Panc1 (cell line): ENCODE data around the gene TRABD2B. TPM values are rescaled to one million over a fixed set of nuclear protein-coding genes. Genes with fewer than 3 reads are reported as not detected.

Experiments used
- ATAC-seq: fragments of 200-7000 bp; cut with Tn5 transposase; 2 replicates; pipeline ENCODE4 v1.9.1; 2020; ENCODE audit warnings: mild to moderate bottlenecking, moderate library complexity
- BruUV-seq: library from RNA; stranded (reverse); fragments of 400-500 nt; replicated peaks from 2 replicates; lab custom pipeline; 2021; lab: Mats Ljungman, UMichigan
- CTCF ChIA-PET: fragments of 300-600 bp; sonication (Branson Sonifier 250); formaldehyde crosslinking; loops from one replicate; lab custom pipeline; 2022; ENCODE audit warnings: antibody characterized with exemption; lab: Charles Lee
- POLR2A ChIA-PET: fragments of 300-600 bp; sonication (Branson Sonifier 250); formaldehyde crosslinking; loops from one replicate; lab custom pipeline; 2022; ENCODE audit warnings: antibody characterized with exemption; lab: Charles Lee
- DNase-seq: peaks from one replicate; pipeline ENCODE4 v3.0.0-alpha.2; 2010; ENCODE audit warnings: low read depth, low spot score
- H3K27ac ChIP-seq: 2 replicates; pipeline ENCODE4 v1.5.1; 2011; ENCODE audit warnings: mild to moderate bottlenecking, low read length, inconsistent platforms
- H3K27me3 ChIP-seq: fragments of 200-500 bp; sonication (Bioruptor generic); 2 replicates; pipeline ENCODE4 v1.6.0; 2014; ENCODE audit warnings: low read length, inconsistent platforms; ENCODE audit not compliant: control insufficient read depth, insufficient read depth
- H3K36me3 ChIP-seq: fragments of 200-500 bp; sonication (Bioruptor generic); 2 replicates; pipeline ENCODE4 v1.5.1; 2014; ENCODE audit warnings: inconsistent platforms, mild to moderate bottlenecking, low read length, moderate library complexity; ENCODE audit not compliant: control insufficient read depth, insufficient read depth
- H3K4me1 ChIP-seq: 2 replicates; pipeline ENCODE4 v1.5.1; 2011; ENCODE audit warnings: inconsistent platforms, mild to moderate bottlenecking, low read length, moderate library complexity; ENCODE audit not compliant: control insufficient read depth, insufficient read depth
- H3K4me3 ChIP-seq, 2 experiments: 2 replicates each; pipeline ENCODE4 v1.5.1; 2011 to 2012; ENCODE audit warnings: low read depth in 2 of 2, low read length in 2 of 2, mild to moderate bottlenecking in 2 of 2, inconsistent platforms in 1 of 2, moderate library complexity in 1 of 2
- H3K9me3 ChIP-seq: fragments of 200-500 bp; sonication (Bioruptor generic); 2 replicates; pipeline ENCODE4 v1.5.1; 2014; ENCODE audit warnings: low read depth, mild to moderate bottlenecking, inconsistent platforms, low read length, moderate library complexity; ENCODE audit not compliant: control insufficient read depth, insufficient read depth
- POLR2AphosphoS5 ChIP-seq: IDR thresholded peaks from 2 replicates; pipeline ENCODE4 v1.6.1; 2012; ENCODE audit warnings: mild to moderate bottlenecking, low read depth, low read length, moderate library complexity
- REST ChIP-seq, 2 experiments: IDR thresholded peaks; 2 replicates each; pipeline ENCODE4 v1.6.1; 2011 to 2012; ENCODE audit warnings: low read depth in 2 of 2, control low read depth in 1 of 2, low read length in 1 of 2, mild to moderate bottlenecking in 1 of 2, moderate library complexity in 1 of 2; ENCODE audit not compliant: insufficient read depth in 1 of 2
- SIN3A ChIP-seq: IDR thresholded peaks from 2 replicates; pipeline ENCODE4 v1.6.1; 2012; ENCODE audit warnings: low read depth, mild to moderate bottlenecking, low read length, moderate library complexity, borderline replicate concordance; ENCODE audit not compliant: insufficient read depth
- TCF7L2 ChIP-seq: IDR thresholded peaks from 2 replicates; pipeline ENCODE4 v1.6.1; 2011; ENCODE audit warnings: mild to moderate bottlenecking, low read depth, low read length, inconsistent platforms
- in situ Hi-C: cut with HindIII; loops from 2 replicates; pipeline ENCODE4 v1.10.0; 2016; ENCODE audit warnings: low sequenced_read_pairs, low pct_unique_long_range_greater_than_20kb
- intact Hi-C: fragments of 100-400 bp; cut with micrococcal nuclease; formaldehyde crosslinking; loops from one replicate; pipeline ENCODE4 v1.10.0; 2022; ENCODE audit not compliant: unreplicated experiment
- total RNA-seq: library from RNA; stranded (reverse); gene quantifications from one replicate; pipeline ENCODE4 v1.2.1, GENCODE V29; 2021; ENCODE audit not compliant: unreplicated experiment
- TF ChIP-seq, protein P1 (sequence below): fragments of 450-650 bp; IDR thresholded peaks from 2 replicates; pipeline ENCODE4 v1.5.1; 2017; ENCODE audit warnings: mild to moderate bottlenecking

Gene TRABD2B
- total RNA-seq, 1 experiment from 2014 or later, result not detected

DNA sequence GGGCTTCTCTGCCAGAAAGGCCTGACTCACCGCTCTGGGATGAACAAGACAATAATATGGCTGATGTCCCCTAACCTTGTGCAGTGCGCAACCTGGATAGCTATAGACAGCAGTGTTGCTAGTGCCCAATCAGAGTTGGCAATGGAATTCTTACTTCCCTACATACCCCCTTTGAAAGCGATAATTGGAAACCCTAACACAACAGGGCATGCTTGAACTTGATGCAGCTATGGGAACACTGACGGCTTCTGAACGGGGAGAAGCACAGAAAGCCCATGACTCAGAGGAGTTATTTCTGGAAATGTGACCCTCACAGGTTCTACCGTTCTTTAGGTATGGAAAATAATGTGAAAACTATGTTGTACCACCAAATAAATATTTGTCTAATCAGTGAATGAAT is 200.6 kb downstream of the TRABD2B start:
- DNase-seq, result no peak
- Histone ChIP-seq H3K4me1 (no peaks in the 10 kb centered on the region), H3K9me3 (no peaks in the 10 kb centered on the region), H3K27me3 (no peaks in the 10 kb centered on the region), H3K4me3 (no peak overlapping the region), H3K36me3 (no peaks in the 10 kb centered on the region), H3K27ac (no peak overlapping the region)
- TF ChIP-seq SIN3A (no peak), REST (IDR thresholded peaks at IDR 0.05; ENCODE audit: insufficient read depth in 1 of 2, low read depth in 2 of 2, low read length in 1 of 2) (no peak)
- TF ChIP-seq, protein P1, sequence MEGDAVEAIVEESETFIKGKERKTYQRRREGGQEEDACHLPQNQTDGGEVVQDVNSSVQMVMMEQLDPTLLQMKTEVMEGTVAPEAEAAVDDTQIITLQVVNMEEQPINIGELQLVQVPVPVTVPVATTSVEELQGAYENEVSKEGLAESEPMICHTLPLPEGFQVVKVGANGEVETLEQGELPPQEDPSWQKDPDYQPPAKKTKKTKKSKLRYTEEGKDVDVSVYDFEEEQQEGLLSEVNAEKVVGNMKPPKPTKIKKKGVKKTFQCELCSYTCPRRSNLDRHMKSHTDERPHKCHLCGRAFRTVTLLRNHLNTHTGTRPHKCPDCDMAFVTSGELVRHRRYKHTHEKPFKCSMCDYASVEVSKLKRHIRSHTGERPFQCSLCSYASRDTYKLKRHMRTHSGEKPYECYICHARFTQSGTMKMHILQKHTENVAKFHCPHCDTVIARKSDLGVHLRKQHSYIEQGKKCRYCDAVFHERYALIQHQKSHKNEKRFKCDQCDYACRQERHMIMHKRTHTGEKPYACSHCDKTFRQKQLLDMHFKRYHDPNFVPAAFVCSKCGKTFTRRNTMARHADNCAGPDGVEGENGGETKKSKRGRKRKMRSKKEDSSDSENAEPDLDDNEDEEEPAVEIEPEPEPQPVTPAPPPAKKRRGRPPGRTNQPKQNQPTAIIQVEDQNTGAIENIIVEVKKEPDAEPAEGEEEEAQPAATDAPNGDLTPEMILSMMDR, result no peak
- BruUV-seq, result no TSS peak
- POLR2A ChIA-PET, result no interaction called here
- no peak for ATAC-seq
- in situ Hi-C loops, result no loop called here
- CTCF ChIA-PET, result no interaction called here
- intact Hi-C loops, result no loop called here

GRCh38 chr1:47795102-47795501 is 202.1 kb downstream of the TRABD2B start:
- CTCF ChIA-PET, result no interaction called here

More at GRCh38 chr1:47795102-47795501, 202.1 kb downstream of the TRABD2B start:
- H3K4me1 ChIP-seq, result no peaks in the 10 kb centered on the region
- DNase-seq (no peak), ATAC-seq (no peak)
- H3K4me3 ChIP-seq, result no peak overlapping the region
- no peak for TF ChIP-seq POLR2AphosphoS5
- TF ChIP-seq, protein P1, result no peak
- no peak for TF ChIP-seq TCF7L2
- no peak for TF ChIP-seq SIN3A
- TF ChIP-seq REST (IDR thresholded peaks at IDR 0.05; ENCODE audit: insufficient read depth in 1 of 2, low read depth in 2 of 2, low read length in 1 of 2), result no peak
- no TSS peak for BruUV-seq
- intact Hi-C loops (no loop called here), in situ Hi-C loops (no loop called here)
- POLR2A ChIA-PET, result no interaction called here
- H3K27me3 ChIP-seq, result no peaks in the 10 kb centered on the region
- no peaks in the 10 kb centered on the region for H3K36me3 ChIP-seq
- H3K27ac ChIP-seq, result no peak overlapping the region
- no peaks in the 10 kb centered on the region for H3K9me3 ChIP-seq
